NCI-H2196 (cell line): Measurements from ENCODE around the gene IGF2.

Experiments used
- DNase-seq: peaks from one replicate; lab custom pipeline; 2025; ENCODE audit not compliant: unreplicated experiment; lab: John Stamatoyannopoulos, UW

The IGF2 gene

GRCh38 chr11:2169626-2170570 is 30.7 kb upstream of the IGF2 start:
- no peak for DNase-seq

DNA sequence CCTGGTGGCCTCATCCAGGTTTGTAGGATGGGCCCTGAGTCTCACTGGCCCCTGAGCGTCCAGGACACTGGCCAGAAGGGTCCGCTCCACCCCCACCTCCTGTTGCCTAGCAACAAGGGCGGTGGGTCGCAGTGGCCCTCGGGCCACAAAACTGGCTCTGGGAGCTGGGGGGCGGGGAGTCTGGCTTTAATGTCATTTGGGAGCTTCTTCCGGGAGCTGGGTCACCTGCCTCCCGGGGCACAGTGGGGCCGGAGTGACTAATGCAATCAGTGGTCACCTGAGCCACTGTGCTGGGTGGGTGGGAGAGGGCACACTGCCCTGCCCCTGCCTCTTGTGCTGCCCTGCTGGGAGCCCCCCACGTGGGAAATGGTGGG is 29.8 kb upstream of the IGF2 start:
- no peak for DNase-seq

GRCh38 chr11:2168286-2169004 is 29.3 kb upstream of the IGF2 start:
- no peak for DNase-seq

- DNase-seq: no peak
These were observed 28.2 kb upstream of the IGF2 start for GRCh38 chr11:2167141-2168045.

GRCh38 chr11:2166091-2166851 is 27.1 kb upstream of the IGF2 start:
- DNase-seq: no peak

GRCh38 chr11:2165571-2165970 is 26.4 kb upstream of the IGF2 start:
- DNase-seq: no peak

DNA sequence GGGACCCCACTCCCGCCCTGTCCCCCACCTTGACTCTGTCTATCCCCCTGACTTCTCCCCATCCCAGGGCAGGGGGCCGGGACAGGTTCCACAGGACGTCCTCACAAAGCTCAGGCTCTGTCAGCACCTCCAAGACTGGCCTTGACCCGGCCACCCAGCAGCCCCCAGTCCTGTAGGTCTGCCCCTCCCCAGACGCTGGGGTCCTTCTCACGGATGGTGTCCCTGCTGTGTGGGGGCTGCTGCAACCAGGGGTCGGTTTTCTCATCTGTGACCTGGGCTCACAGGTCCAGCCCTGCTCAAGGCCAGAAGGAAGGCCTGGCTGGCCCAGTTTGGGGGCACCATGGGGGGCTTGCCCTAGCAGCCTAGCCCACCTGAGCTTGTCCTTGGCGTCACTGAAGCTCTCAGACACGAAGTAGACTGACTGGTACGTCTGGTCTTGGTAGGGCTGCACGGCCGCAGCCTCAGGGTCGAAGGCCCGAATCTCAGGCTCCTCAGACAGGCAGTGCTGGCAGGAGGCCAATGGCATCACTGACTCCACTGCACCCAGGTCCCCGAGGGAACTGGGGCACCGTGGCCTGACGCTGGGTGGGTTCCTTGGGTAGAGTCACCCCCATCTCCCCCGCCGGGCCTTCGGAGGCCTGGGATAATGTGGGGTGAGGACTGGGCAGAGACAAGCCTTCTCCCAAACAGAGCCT is 25.8 kb upstream of the IGF2 start:
- DNase-seq: peak; percentile 8

GRCh38 chr11:2164081-2164480 is 24.9 kb upstream of the IGF2 start:
- DNase-seq: no peak

- no peak for DNase-seq
These were observed 24.3 kb upstream of the IGF2 start for GRCh38 chr11:2163428-2163978.

DNA sequence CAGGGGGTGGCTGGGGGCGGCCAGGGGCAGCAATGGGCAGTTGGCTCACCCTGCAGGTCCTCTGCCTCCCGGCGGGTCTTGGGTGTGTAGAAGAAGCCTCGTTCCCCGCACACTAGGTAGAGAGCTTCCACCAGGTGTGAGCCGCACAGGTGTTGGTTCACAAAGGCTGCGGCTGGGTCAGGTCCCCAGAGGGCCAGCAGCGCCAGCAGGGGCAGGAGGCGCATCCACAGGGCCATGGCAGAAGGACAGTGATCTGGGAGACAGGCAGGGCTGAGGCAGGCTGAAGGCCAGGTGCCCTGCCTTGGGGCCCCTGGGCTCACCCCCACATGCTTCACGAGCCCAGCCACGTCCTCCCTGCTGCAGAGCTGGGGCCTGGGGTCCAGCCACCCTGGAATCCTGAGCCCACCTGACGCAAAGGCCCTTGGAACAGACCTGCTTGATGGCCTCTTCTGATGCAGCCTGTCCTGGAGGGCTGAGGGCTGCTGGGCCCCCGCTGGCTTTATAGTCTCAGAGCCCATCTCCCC is 21.6 kb upstream of the IGF2 start, which contains the start of gene INS:
Gene INS, minus strand, starts transcription at position 474 of the 524 bp plus-strand sequence. Its CDS starts 238 bp downstream, at position 236.
- DNase-seq: no peak

DNA sequence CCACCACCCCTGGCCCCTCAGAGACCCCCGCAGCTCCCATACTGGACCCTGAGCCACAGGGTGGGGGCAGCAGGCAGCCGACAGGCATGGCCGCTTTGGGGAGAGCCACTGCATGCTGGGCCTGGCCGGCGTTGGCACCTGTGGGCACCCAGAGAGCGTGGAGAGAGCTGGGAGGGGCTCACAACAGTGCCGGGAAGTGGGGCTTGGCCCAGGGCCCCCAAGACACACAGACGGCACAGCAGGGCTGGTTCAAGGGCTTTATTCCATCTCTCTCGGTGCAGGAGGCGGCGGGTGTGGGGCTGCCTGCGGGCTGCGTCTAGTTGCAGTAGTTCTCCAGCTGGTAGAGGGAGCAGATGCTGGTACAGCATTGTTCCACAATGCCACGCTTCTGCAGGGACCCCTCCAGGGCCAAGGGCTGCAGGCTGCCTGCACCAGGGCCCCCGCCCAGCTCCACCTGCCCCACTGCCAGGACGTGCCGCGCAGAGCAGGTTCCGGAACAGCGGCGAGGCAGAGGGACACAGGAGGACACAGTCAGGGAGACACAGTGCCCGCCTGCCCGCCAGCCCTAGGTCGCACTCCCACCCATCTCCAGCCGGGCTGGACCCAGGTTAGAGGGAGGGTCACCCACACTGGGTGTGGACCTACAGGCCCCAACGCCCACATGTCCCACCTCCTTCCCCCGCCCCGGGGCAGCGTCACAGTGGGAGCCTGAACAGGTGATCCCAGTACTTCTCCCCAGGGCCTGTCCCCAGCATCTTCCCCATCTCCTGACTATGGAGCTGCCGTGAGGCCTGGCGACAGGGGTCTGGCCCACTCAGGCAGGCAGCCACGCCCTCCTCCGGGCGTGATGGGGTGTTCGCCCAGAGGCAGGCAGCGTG is 20.6 kb upstream of the IGF2 start:
- no peak for DNase-seq

DNA sequence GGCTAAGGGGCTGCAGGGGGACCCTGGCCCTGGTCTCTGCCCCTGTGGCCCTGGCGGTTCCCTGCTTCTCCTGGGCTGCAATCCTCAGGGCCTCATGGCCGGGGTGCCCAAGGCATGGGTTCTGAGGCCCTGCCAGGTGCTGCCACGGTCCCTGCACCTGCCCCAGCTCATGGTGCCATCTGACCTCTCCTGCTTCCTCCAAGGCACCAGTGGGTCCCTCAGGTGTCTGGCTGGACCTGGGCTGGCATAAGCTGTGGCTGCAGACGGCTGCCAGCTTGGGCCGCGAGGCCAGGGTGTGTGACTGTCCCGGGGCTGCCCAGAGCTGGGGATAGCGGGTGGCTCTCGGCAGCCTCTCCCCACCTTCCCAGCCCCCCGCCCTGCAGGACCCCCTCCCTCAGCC is 19.8 kb upstream of the IGF2 start:
- no peak for DNase-seq

GRCh38 chr11:2158296-2158737 is 19.1 kb upstream of the IGF2 start:
- no peak for DNase-seq

GRCh38 chr11:2157294-2158040 is 18.3 kb upstream of the IGF2 start:
- DNase-seq: no peak

DNA sequence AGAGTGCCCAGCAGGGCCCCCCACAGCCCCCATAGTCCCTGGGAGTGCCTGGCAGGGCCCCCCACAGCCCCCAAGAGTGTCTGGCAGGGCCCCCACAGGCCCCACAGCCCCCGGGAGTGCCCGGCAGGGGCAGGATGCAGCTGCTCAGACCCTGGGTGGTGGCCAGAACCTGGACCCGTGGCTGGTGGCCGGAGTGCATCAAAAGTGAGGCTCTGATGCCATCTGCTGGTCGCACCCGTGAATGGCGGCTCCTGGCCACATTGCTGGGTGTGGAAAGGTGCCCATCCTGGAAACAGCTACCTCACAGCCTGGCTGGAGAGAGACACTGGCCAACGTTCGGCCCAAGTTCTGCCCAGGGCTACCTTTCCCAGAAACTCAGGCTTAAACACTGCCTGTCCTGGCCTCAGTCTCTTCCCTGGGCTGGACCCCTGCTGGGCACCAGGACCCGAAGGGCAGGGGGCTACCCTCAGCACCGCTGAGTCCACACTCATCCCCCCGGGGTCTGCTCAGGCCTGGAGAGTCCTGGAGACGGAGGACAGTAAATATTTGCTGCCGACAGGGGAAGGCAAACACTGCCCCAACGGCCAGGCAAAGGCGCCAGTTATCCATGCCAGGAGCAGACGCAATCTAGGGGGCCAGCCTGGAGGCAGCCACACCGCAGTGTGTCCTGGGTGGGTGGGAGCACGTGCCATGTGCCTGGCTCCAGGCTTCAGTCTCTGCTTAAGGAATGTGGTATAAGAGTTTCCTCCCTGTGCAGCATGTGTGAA is 17.4 kb upstream of the IGF2 start:
- peak; percentile 86 for DNase-seq

- DNase-seq: no peak
These were observed 16.3 kb upstream of the IGF2 start for GRCh38 chr11:2155511-2155910.

DNA sequence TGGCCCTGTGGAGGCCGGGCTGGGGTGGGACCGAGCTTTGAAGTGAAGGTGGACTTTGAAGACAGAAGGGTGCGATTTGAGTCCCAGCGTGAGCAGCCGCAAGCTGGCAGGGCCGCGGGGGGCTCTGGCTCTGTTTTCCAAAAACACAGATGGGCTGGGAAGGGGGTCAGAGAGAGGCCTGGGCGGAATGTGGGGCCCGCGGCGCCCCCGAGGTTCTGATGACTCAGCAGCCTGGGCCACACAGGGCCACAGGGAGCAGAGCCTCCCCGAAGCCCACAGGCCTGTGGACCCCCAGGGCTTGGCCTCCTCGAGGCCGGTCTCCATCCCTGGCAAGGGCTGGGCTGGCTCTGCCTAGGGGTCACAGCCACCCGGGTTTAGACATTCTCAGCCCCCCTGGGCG is 15.7 kb upstream of the IGF2 start:
- no peak for DNase-seq
